PC-3 (cell line): ENCODE results near the gene ACP7. TPM values are rescaled to one million over a fixed set of nuclear protein-coding genes. Genes with fewer than 3 reads are reported as not detected.

Source experiments
- ATAC-seq: fragments of 200-7000 bp; cut with Tn5 transposase; 2 replicates; pipeline ENCODE4 v1.9.1; 2020; ENCODE audit warnings: mild to moderate bottlenecking, moderate library complexity
- BruUV-seq: library from RNA; stranded (reverse); fragments of 400-500 nt; replicated peaks from 2 replicates; lab custom pipeline; 2021; lab: Mats Ljungman, UMichigan
- CTCF ChIA-PET: fragments of 300-600 bp; sonication (Branson Sonifier 250); formaldehyde crosslinking; loops from one replicate; lab custom pipeline; 2022; ENCODE audit warnings: antibody characterized with exemption; lab: Charles Lee
- POLR2A ChIA-PET: fragments of 300-600 bp; sonication (Branson Sonifier 250); formaldehyde crosslinking; loops from one replicate; lab custom pipeline; 2022; ENCODE audit warnings: antibody characterized with exemption; ENCODE audit not compliant: unreplicated experiment; lab: Charles Lee
- DNase-seq: peaks from one replicate; pipeline ENCODE4 v3.0.0-alpha.2; 2015
- H2AFZ ChIP-seq: fragments of 300-600 bp; sonication (generic); 2 replicates; pipeline ENCODE4 v1.6.0; 2016; ENCODE audit warnings: antibody characterized with exemption, low read length
- H3F3A ChIP-seq: fragments of 300-600 bp; sonication (generic); one replicate; pipeline ENCODE4 v1.6.0; 2017; ENCODE audit warnings: antibody characterized with exemption, low read length, control low read depth, mild to moderate bottlenecking; ENCODE audit not compliant: unreplicated experiment
- H3K27ac ChIP-seq: fragments of 300-600 bp; sonication (generic); 2 replicates; pipeline ENCODE4 v1.5.1; 2016; ENCODE audit warnings: mild to moderate bottlenecking, low read length
- H3K27me3 ChIP-seq: fragments of 300-600 bp; sonication (generic); 2 replicates; pipeline ENCODE4 v1.6.1; 2016; ENCODE audit warnings: low read length, mixed read lengths
- H3K36me3 ChIP-seq: fragments of 300-600 bp; sonication (generic); 2 replicates; pipeline ENCODE4 v1.6.1; 2016; ENCODE audit warnings: low read depth, mixed run types, low read length, mixed read lengths
- H3K4me1 ChIP-seq: fragments of 300-600 bp; sonication (generic); 2 replicates; pipeline ENCODE4 v1.5.1; 2016; ENCODE audit warnings: low read length; ENCODE audit not compliant: insufficient read depth
- H3K4me2 ChIP-seq: fragments of 300-600 bp; sonication (generic); 2 replicates; pipeline ENCODE4 v1.6.0; 2016; ENCODE audit warnings: low read length
- H3K4me3 ChIP-seq: fragments of 300-600 bp; sonication (generic); 2 replicates; pipeline ENCODE4 v1.5.1; 2016; ENCODE audit warnings: mild to moderate bottlenecking, low read length, mixed read lengths
- H3K79me2 ChIP-seq: fragments of 300-600 bp; sonication (generic); 2 replicates; pipeline ENCODE4 v1.6.1; 2017; ENCODE audit warnings: low read length, mixed read lengths
- H3K9ac ChIP-seq: fragments of 300-600 bp; sonication (generic); 2 replicates; pipeline ENCODE4 v1.6.0; 2016; ENCODE audit warnings: mild to moderate bottlenecking, low read length
- H3K9me2 ChIP-seq: fragments of 300-600 bp; sonication (generic); replicated peaks from 2 replicates; pipeline ENCODE4 v1.6.1; 2016; ENCODE audit warnings: mixed run types, low read length, mixed read lengths
- H3K9me3 ChIP-seq: fragments of 300-600 bp; sonication (generic); 2 replicates; pipeline ENCODE4 v1.6.1; 2016; ENCODE audit warnings: low read length, mixed read lengths
- H4K20me1 ChIP-seq: fragments of 300-600 bp; sonication (generic); 2 replicates; pipeline ENCODE4 v1.6.1; 2016; ENCODE audit warnings: low read length, mixed read lengths
- EZH2 ChIP-seq: fragments of 300-600 bp; sonication (generic); IDR thresholded peaks from one replicate; pipeline ENCODE4 v1.6.1; 2017; ENCODE audit warnings: antibody characterized with exemption, mild to moderate bottlenecking, low read length; ENCODE audit not compliant: unreplicated experiment
- EZH2phosphoT487 ChIP-seq: fragments of 300-600 bp; sonication (generic); IDR thresholded peaks from 2 replicates; pipeline ENCODE4 v1.6.1; 2018; ENCODE audit warnings: mild to moderate bottlenecking, antibody characterized with exemption, low read length, borderline replicate concordance
- intact Hi-C: fragments of 100-400 bp; cut with micrococcal nuclease; formaldehyde crosslinking; loops from 2 replicates; pipeline ENCODE4 v1.9.0; 2023
- total RNA-seq: library from RNA; depleted of rRNA; stranded (reverse); fragments of >200 nt; gene quantifications from 2 replicates; pipeline ENCODE4 v1.2.3, GENCODE V29; 2014
- TF ChIP-seq, protein P1 (sequence below): fragments of 300-600 bp; sonication (generic); conservative IDR thresholded peaks from 2 replicates; pipeline ENCODE4 v1.5.1; 2017; ENCODE audit warnings: antibody characterized with exemption, low read depth, mild to moderate bottlenecking, low read length

Gene ACP7
- total RNA-seq, 1 experiment from 2014 or later, result 5.0 TPM

DNA sequence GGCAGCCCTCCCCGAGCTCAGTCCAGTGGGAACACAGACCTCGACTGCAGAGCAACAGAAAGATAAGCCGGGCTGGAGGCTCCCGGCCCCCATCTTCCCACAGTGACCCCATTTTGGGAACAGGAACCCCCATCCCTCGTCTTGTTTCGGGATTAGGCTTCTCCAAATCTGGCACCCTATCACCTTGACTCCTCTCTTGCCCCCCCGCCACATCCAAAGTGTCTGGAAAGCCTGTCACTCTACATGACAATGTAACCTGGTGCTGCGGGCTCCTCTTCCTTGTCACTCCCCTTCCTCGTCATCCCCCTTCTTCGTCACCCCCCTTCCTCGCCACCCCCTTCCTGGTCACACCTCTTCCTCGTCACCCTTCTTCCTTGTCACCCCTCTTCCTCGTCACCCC, 51.5 kb downstream of the ACP7 start:
- DNase-seq (no peak), ATAC-seq (no peak)
- Histone ChIP-seq H3K4me1 (no peaks in the 10 kb centered on the region), H3K27me3 (no peaks in the 10 kb centered on the region), H3F3A (no peaks in the 10 kb centered on the region), H3K79me2 (peaks cover 99% of the 10 kb centered on the region), H4K20me1 (peaks cover 12% of the 10 kb centered on the region; the same call in 1 of the 2 replicates), H3K36me3 (no peaks in the 10 kb centered on the region), H3K9ac (no peak overlapping the region), H3K4me2 (no peak overlapping the region), H3K9me2 (no peaks in the 10 kb centered on the region), H3K9me3 (no peaks in the 10 kb centered on the region), H3K4me3 (no peak overlapping the region), H3K27ac (no peak overlapping the region), H2AFZ (no peak overlapping the region)
- CTCF ChIA-PET, result no interaction called here
- intact Hi-C loops, result no loop called here
- TF ChIP-seq EZH2 (no peak), EZH2phosphoT487 (no peak)
- TF ChIP-seq, protein P1, sequence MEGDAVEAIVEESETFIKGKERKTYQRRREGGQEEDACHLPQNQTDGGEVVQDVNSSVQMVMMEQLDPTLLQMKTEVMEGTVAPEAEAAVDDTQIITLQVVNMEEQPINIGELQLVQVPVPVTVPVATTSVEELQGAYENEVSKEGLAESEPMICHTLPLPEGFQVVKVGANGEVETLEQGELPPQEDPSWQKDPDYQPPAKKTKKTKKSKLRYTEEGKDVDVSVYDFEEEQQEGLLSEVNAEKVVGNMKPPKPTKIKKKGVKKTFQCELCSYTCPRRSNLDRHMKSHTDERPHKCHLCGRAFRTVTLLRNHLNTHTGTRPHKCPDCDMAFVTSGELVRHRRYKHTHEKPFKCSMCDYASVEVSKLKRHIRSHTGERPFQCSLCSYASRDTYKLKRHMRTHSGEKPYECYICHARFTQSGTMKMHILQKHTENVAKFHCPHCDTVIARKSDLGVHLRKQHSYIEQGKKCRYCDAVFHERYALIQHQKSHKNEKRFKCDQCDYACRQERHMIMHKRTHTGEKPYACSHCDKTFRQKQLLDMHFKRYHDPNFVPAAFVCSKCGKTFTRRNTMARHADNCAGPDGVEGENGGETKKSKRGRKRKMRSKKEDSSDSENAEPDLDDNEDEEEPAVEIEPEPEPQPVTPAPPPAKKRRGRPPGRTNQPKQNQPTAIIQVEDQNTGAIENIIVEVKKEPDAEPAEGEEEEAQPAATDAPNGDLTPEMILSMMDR, result no peak
- POLR2A ChIA-PET, result no interaction called here
- BruUV-seq, result no TSS peak

DNA sequence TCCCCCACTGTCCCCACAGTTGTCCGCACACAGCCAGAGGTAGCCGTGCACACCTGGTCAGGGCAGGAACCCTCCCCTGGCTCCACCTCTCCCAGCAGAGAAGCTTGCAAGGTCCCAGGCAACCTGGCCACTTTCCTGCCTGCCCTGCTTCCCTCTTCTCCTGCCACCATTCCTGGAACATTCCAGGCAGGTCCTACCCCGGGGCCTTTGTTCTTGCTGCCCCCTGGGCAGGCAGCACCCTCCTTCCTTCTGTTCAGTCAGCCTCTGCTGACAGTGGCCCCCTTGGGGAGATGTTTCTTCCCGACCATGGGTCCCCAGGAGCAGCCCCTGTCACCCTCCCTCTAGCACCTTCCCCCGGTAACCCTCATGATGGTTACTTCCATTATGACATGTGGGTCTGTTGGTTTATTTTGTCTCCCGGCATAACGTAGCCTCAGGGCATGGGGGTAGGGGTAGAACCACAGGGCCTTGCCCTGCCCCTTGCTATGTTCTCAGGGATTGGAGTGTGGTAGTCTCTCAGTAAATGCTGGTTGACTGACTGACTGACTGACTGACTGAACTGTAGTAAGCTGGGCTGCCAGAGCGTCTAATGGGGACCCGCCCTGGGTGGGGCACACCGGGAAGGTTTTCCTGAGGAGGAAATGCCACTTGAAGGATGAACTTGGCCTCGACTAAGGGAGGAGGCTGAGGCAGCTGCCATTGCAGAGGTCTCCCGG, 52.2 kb downstream of the ACP7 start:
- ATAC-seq (no peak), DNase-seq (no peak)
- H3K27me3 ChIP-seq, result no peaks in the 10 kb centered on the region
- BruUV-seq, result no TSS peak
- H3K4me2 ChIP-seq, result no peak overlapping the region
- no peak overlapping the region for H3K27ac ChIP-seq
- no peak overlapping the region for H3K9ac ChIP-seq
- H4K20me1 ChIP-seq, result peaks cover 12% of the 10 kb centered on the region; the same call in 1 of the 2 replicates
- no peaks in the 10 kb centered on the region for H3F3A ChIP-seq
- H3K4me1 ChIP-seq, result no peaks in the 10 kb centered on the region
- H3K9me2 ChIP-seq, result no peaks in the 10 kb centered on the region
- no peaks in the 10 kb centered on the region for H3K9me3 ChIP-seq
- H2AFZ ChIP-seq, result no peak overlapping the region
- ChIA-PET CTCF (no interaction called here), POLR2A (no interaction called here)
- H3K36me3 ChIP-seq, result no peaks in the 10 kb centered on the region
- intact Hi-C loops, result no loop called here
- TF ChIP-seq EZH2, result no peak
- H3K4me3 ChIP-seq, result no peak overlapping the region
- peaks cover 98% of the 10 kb centered on the region for H3K79me2 ChIP-seq

DNA sequence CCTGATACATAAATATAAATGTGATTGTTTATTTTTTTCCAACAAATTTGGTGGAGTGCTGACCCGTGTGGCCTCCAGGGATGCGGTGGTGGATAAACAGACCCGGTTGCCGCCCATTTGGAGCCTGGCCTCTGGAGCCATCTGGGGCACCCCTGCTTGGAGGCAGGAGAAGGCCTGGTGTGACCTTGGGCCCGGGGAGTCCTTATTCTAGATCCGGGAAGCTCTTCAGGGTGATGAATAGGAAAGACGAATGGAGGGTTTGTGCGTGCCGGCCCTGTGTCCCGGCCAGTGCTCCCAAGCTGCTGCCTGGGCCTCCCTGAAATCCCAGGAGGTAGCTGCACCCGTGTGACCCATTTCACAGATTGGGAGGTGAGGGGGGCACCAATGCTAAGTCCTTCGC, 53.0 kb downstream of the ACP7 start:
- no peak overlapping the region for H2AFZ ChIP-seq
- DNase-seq, result no peak
- POLR2A ChIA-PET, result no interaction called here
- H3K4me1 ChIP-seq, result no peaks in the 10 kb centered on the region
- CTCF ChIA-PET, result no interaction called here
- H3K9me2 ChIP-seq, result no peaks in the 10 kb centered on the region
- TF ChIP-seq EZH2, result no peak
- TF ChIP-seq EZH2phosphoT487, result no peak
- TF ChIP-seq, protein P1, result no peak
- no peak for ATAC-seq
- H3K36me3 ChIP-seq, result no peaks in the 10 kb centered on the region
- peaks cover 10% of the 10 kb centered on the region; the same call in 1 of the 2 replicates for H4K20me1 ChIP-seq
- H3K9ac ChIP-seq, result no peak overlapping the region
- no peak overlapping the region for H3K27ac ChIP-seq
- BruUV-seq, result no TSS peak
- H3K4me2 ChIP-seq, result no peak overlapping the region
- no peak overlapping the region for H3K4me3 ChIP-seq
- peaks cover 96% of the 10 kb centered on the region for H3K79me2 ChIP-seq
- H3K27me3 ChIP-seq, result no peaks in the 10 kb centered on the region
- H3F3A ChIP-seq, result no peaks in the 10 kb centered on the region
- no peaks in the 10 kb centered on the region for H3K9me3 ChIP-seq
- intact Hi-C loops, result no loop called here
